Endodermal cell (in vitro differentiated cells): ENCODE measurements around the gene KIAA2012. TPM values are rescaled to one million over a fixed set of nuclear protein-coding genes. Genes with fewer than 3 reads are reported as not detected.
"Not testable (repeated sequence)": the region's sequence is repeated elsewhere in the genome, so short reads cannot be mapped to it uniquely, and the experiment has no call there.

Source experiments
- DNase-seq: peaks from one replicate; pipeline ENCODE4 v3.0.0-alpha.2; 2017
- H3K27ac ChIP-seq: 2 replicates; pipeline ENCODE4 v1.5.1; 2013; ENCODE audit warnings: mild to moderate bottlenecking, low read depth, low read length, moderate library complexity
- H3K27me3 ChIP-seq: 2 replicates; pipeline ENCODE4 v1.6.1; 2013; ENCODE audit warnings: mild to moderate bottlenecking, low read length, moderate library complexity; ENCODE audit not compliant: insufficient read depth, control insufficient read depth, poor library complexity, severe bottlenecking
- H3K36me3 ChIP-seq: 2 replicates; pipeline ENCODE4 v1.7.0; 2013; ENCODE audit warnings: mild to moderate bottlenecking, low read length, moderate library complexity; ENCODE audit not compliant: control insufficient read depth, insufficient read depth
- H3K4me1 ChIP-seq: one replicate; pipeline ENCODE4 v1.7.0; 2013; ENCODE audit warnings: low read length; ENCODE audit not compliant: control insufficient read depth, insufficient read depth
- H3K4me3 ChIP-seq: 2 replicates; pipeline ENCODE4 v1.5.1; 2013; ENCODE audit warnings: mild to moderate bottlenecking, low read length, moderate library complexity
- H3K9ac ChIP-seq: 2 replicates; pipeline ENCODE4 v1.6.1; 2013; ENCODE audit warnings: mild to moderate bottlenecking, low read length, moderate library complexity; ENCODE audit not compliant: poor library complexity, severe bottlenecking; ENCODE audit errors: extremely low read depth
- H3K9me3 ChIP-seq: 2 replicates; pipeline ENCODE4 v1.6.1; 2013; ENCODE audit warnings: mild to moderate bottlenecking, low read length, moderate library complexity; ENCODE audit not compliant: control insufficient read depth
- H3K27ac Mint-ChIP-seq: 2 replicates; pipeline ENCODE4 v1.8.0; 2020; ENCODE audit warnings: mixed read lengths
- H3K27me3 Mint-ChIP-seq: 2 replicates; pipeline ENCODE4 v1.8.0; 2021; ENCODE audit warnings: mild to moderate bottlenecking, mixed read lengths; ENCODE audit not compliant: insufficient read depth
- H3K36me3 Mint-ChIP-seq: 2 replicates; pipeline ENCODE4 v1.8.0; 2020; ENCODE audit warnings: low read depth, mixed read lengths
- H3K4me1 Mint-ChIP-seq: 2 replicates; pipeline ENCODE4 v1.8.0; 2020; ENCODE audit warnings: mixed read lengths
- H3K4me3 Mint-ChIP-seq: 2 replicates; pipeline ENCODE4 v1.8.0; 2020; ENCODE audit warnings: mild to moderate bottlenecking, moderate library complexity, mixed read lengths
- H3K9me3 Mint-ChIP-seq: 2 replicates; pipeline ENCODE4 v1.8.0; 2020; ENCODE audit warnings: mild to moderate bottlenecking, mixed read lengths
- CTCF ChIP-seq: fragments of 200-600 bp; sonication (generic); conservative IDR thresholded peaks from 2 replicates; pipeline ENCODE4 v1.5.0; 2021; ENCODE audit warnings: antibody characterized with exemption, mild to moderate bottlenecking
- WGBS, 2 experiments: methylation state at CpG; one replicate each; pipeline versions ENCODE4 v1.1.5 to v1.1.7; 2013; ENCODE audit warnings: missing lambda C conversion rate in 2 of 2, mixed read lengths in 1 of 2; ENCODE audit not compliant: insufficient coverage in 1 of 2, insufficient read length in 1 of 2; 5-methylcytosine and 5-hydroxymethylcytosine counted together
- total RNA-seq, 2 donors: library from RNA; stranded (reverse); fragmentation: NEBNext Ultra II Directional in 1 of 2; extraction: Animal tissue kit (Norgen Biotek cat#: 25700) in 1 of 2; gene quantifications; 2 replicates in 1 of 2; 3 replicates in 1 of 2; pipeline ENCODE4 v1.2.1, GENCODE V29; 2021

Gene KIAA2012
- total RNA-seq, 2 donors from 2014 or later, result 0.62 to 1.0 TPM

GRCh38 chr2:202238234-202239197, 165.5 kb downstream of the KIAA2012 start, which contains the start of gene SUMO1:
TSS of gene SUMO1 (minus strand) at chr2:202238597. CDS start at chr2:202238451, 146 bp downstream.
- Mint-ChIP-seq H3K9me3 (no peaks in the 10 kb centered on the region), H3K4me1 (peaks cover 17% of the 10 kb centered on the region), H3K27me3 (no peaks in the 10 kb centered on the region), H3K4me3 (peak within 1 kb of the TSS; percentile 97), H3K36me3 (peaks cover 2% of the 10 kb centered on the region), H3K27ac (peak within 1 kb of the TSS; percentile 99)
- no peaks in the 10 kb centered on the region for H3K27me3 ChIP-seq
- no peaks in the 10 kb centered on the region for H3K9me3 ChIP-seq
- peak within 1 kb of the TSS; percentile 99 for H3K4me3 ChIP-seq
- H3K4me1 ChIP-seq, result no peaks in the 10 kb centered on the region
- H3K27ac ChIP-seq, result peak within 1 kb of the TSS; percentile 89
- 9 to 33% methylated on average over 9 to 52 of the region's 54 CpGs for WGBS, 2 experiments
- DNase-seq, result peak; percentile 98
- peak within 1 kb of the TSS; percentile 96 for H3K9ac ChIP-seq
- no peak for TF ChIP-seq CTCF
- H3K36me3 ChIP-seq, result peaks cover 4% of the 10 kb centered on the region

- H3K27me3 Mint-ChIP-seq, DNase-seq, H3K9ac ChIP-seq, H3K27me3 ChIP-seq, H3K4me3 Mint-ChIP-seq, H3K27ac ChIP-seq, H3K9me3 ChIP-seq, H3K9me3 Mint-ChIP-seq, H3K36me3 Mint-ChIP-seq, H3K4me3 ChIP-seq, H3K27ac Mint-ChIP-seq, H3K36me3 ChIP-seq, H3K4me1 Mint-ChIP-seq, H3K4me1 ChIP-seq: not testable (repeated sequence)
- WGBS, 2 experiments, result 86 to 98% methylated on average over 5 of the region's 5 CpGs
Observed at GRCh38 chr2:202247710-202248109, 174.7 kb downstream of the KIAA2012 start.

GRCh38 chr2:202249521-202250253, 176.6 kb downstream of the KIAA2012 start:
- Mint-ChIP-seq H3K36me3 (no peaks in the 10 kb centered on the region), H3K4me1 (peaks cover 1% of the 10 kb centered on the region), H3K9me3 (no peaks in the 10 kb centered on the region), H3K27ac (peak overlapping the region; percentile 92), H3K27me3 (no peaks in the 10 kb centered on the region), H3K4me3 (peak overlapping the region; percentile 59)
- Histone ChIP-seq H3K9me3 (no peaks in the 10 kb centered on the region), H3K4me1 (no peaks in the 10 kb centered on the region), H3K4me3 (no peak overlapping the region), H3K36me3 (no peaks in the 10 kb centered on the region), H3K9ac (no peak overlapping the region), H3K27ac (no peak overlapping the region), H3K27me3 (no peaks in the 10 kb centered on the region)
- DNase-seq, result peak; percentile 92
- TF ChIP-seq CTCF, result no peak
- WGBS, 2 experiments, result 53 to 66% methylated on average over 8 to 10 of the region's 10 CpGs
